Gastrocnemius medialis (tissue), 4 donors: ENCODE results near the gene HMX3. TPM values are rescaled to one million over a fixed set of nuclear protein-coding genes. Genes with fewer than 3 reads are reported as not detected.

Source experiments
- ATAC-seq, 2 donors: fragments of 150-250 bp; one replicate each; pipeline ENCODE4 v1.9.1; 2016
- DNase-seq, 2 donors: peaks; one replicate each; pipeline ENCODE4 v3.0.0-alpha.2; 2019
- H3K27ac ChIP-seq, 4 donors: fragments of 200-600 bp; sonication (generic); 1 replicate in 1 of 4; 2 replicates in 3 of 4; pipeline ENCODE4 v1.5.1; 2016 to 2018; ENCODE audit warnings: mild to moderate bottlenecking in 2 of 4, moderate library complexity in 1 of 4
- H3K27me3 ChIP-seq, 3 donors: fragments of 200-600 bp; sonication (generic) in 2 of 3; 1 replicate in 1 of 3; 2 replicates in 2 of 3; pipeline versions ENCODE4 v1.5.1 to v1.6.0; 2016 to 2019; ENCODE audit warnings: mild to moderate bottlenecking in 1 of 3, moderate library complexity in 1 of 3
- H3K36me3 ChIP-seq, 2 donors: fragments of 200-600 bp; sonication (generic) in 1 of 2; one replicate each; pipeline ENCODE4 v1.5.1; 2017 to 2018
- H3K4me1 ChIP-seq, 2 donors: fragments of 200-600 bp; sonication (generic) in 1 of 2; one replicate each; pipeline ENCODE4 v1.5.1; 2016 to 2017; ENCODE audit warnings: mild to moderate bottlenecking in 2 of 2
- H3K4me3 ChIP-seq, 4 donors: fragments of 200-600 bp; sonication (generic) in 3 of 4; 1 replicate in 1 of 4; 2 replicates in 3 of 4; pipeline ENCODE4 v1.5.1; 2016 to 2019; ENCODE audit warnings: mild to moderate bottlenecking in 2 of 4
- H3K9me3 ChIP-seq, 3 donors: fragments of 200-600 bp; sonication (generic) in 2 of 3; 1 replicate in 1 of 3; 2 replicates in 2 of 3; pipeline ENCODE4 v1.5.1; 2016 to 2019
- POLR2A ChIP-seq, 2 donors: fragments of 450-650 bp; IDR thresholded peaks; one replicate each; pipeline ENCODE4 v1.6.1; 2017; ENCODE audit warnings: antibody characterized with exemption in 2 of 2, mild to moderate bottlenecking in 2 of 2, moderate library complexity in 2 of 2
- in situ Hi-C, 4 donors: fragments of 200-750 bp; cut with MboI; loops; one replicate each; pipeline versions ENCODE4 v1.15.0 to v1.8.0; 2017; ENCODE audit warnings: low sequenced_read_pairs in 4 of 4
- intact Hi-C: fragments of 100-400 bp; cut with DNase I; formaldehyde crosslinking; loops from one replicate; pipeline ENCODE4 v1.15.1; 2023; ENCODE audit warnings: low total_unique reads
- total RNA-seq, 4 donors: library from RNA; depleted of rRNA; stranded (reverse); fragments of >200 nt; gene quantifications; one replicate each; pipeline versions ENCODE4 v1.1.0 to v1.2.3, GENCODE V29; 2016
- TF ChIP-seq, protein P1 (sequence below), 5 experiments: fragments of 450-650 bp in 3 of 5; fragments of 200-600 bp in 2 of 5; sonication (generic) in 2 of 5; IDR thresholded peaks in 4 of 5; conservative IDR thresholded peaks in 1 of 5; 1 replicate in 4 of 5; 2 replicates in 1 of 5; pipeline ENCODE4 v1.5.1; 2016 to 2019; ENCODE audit warnings: antibody characterized with exemption in 5 of 5, mild to moderate bottlenecking in 3 of 5, moderate library complexity in 3 of 5

HMX3 gene
- total RNA-seq, 4 donors from 2014 or later = not detected

DNA sequence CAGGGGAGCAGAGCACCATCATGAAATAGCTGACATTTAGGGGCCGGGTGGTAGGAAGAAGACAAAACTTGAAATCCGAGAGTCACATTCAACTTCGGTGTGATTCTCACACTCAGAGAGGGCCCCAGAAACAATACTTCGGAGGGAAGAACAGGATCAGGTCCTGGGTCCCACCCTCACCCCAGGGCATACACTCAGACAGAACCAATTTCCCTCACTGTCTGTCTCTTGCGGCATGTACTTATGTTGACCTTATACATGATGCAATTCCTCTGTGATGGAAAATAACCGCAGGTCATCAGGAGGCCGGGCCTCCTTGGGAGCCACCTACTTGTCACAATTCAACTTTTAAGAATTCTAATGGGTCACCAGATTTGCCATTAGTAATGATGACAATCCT lies 26.3 kb upstream of the HMX3 start:
- no peak for DNase-seq
- H3K27me3 ChIP-seq = peaks cover 0 to 2% (median 0%) of the 10 kb centered on the region in 3 donors
- intact Hi-C loops = no loop called here
- H3K4me3 ChIP-seq = no peak overlapping the region
- H3K27ac ChIP-seq = no peak overlapping the region
- ATAC-seq = no peak
- H3K4me1 ChIP-seq = no peaks in the 10 kb centered on the region
- H3K36me3 ChIP-seq = no peaks in the 10 kb centered on the region
- in situ Hi-C loops = no loop called here
- no peak for TF ChIP-seq POLR2A (IDR thresholded peaks at IDR 0.05)
- TF ChIP-seq, protein P1, sequence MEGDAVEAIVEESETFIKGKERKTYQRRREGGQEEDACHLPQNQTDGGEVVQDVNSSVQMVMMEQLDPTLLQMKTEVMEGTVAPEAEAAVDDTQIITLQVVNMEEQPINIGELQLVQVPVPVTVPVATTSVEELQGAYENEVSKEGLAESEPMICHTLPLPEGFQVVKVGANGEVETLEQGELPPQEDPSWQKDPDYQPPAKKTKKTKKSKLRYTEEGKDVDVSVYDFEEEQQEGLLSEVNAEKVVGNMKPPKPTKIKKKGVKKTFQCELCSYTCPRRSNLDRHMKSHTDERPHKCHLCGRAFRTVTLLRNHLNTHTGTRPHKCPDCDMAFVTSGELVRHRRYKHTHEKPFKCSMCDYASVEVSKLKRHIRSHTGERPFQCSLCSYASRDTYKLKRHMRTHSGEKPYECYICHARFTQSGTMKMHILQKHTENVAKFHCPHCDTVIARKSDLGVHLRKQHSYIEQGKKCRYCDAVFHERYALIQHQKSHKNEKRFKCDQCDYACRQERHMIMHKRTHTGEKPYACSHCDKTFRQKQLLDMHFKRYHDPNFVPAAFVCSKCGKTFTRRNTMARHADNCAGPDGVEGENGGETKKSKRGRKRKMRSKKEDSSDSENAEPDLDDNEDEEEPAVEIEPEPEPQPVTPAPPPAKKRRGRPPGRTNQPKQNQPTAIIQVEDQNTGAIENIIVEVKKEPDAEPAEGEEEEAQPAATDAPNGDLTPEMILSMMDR (IDR thresholded peaks at IDR 0.05 in 4 of 5, conservative IDR thresholded peaks at IDR 0.05 in 1 of 5) = no peak
- no peaks in the 10 kb centered on the region for H3K9me3 ChIP-seq

DNA sequence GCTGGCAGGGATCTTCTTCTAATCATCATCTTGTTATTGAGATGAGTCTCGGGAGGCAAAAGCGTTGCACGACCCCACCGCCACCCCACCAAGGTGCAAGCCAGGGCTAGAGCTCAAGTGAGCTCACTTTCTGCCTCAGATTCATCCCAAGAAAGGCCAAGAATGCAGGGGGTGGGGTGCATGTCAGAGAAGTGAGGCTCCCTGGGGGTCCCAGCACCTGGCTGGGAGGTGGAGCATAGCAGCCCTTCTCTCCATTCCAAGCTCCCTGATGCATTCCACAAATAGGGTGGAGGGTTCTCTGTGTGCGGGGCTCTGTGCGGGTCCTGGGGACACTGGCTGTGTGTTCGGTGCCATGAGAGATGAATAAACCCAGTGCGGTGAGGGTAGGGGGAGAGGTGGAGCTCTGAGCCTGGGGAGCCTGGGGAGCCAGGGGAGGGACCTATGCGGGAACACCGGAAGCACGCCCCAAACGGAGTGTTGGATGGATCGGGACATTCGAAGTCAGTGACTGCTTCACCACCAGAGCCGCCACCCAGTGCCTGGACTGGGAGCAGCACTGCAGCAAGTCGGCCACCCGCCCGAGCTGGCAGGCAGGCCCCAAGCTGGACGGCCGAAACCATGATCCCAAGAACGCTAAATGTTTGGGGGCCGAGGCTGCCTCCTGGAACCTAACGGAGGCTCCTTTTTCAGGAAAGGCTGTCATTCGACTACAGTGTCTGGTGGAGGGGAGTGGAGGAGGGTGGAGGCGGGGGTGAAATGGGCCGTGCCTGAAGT lies 17.9 kb upstream of the HMX3 start:
- Histone ChIP-seq H3K4me3 (no peak overlapping the region), H3K4me1 (no peaks in the 10 kb centered on the region), H3K9me3 (no peaks in the 10 kb centered on the region), H3K27ac (no peak overlapping the region), H3K27me3 (peaks cover 14 to 20% (median 19%) of the 10 kb centered on the region in 3 donors), H3K36me3 (no peaks in the 10 kb centered on the region)
- TF ChIP-seq POLR2A (IDR thresholded peaks at IDR 0.05) = no peak
- TF ChIP-seq, protein P1 (IDR thresholded peaks at IDR 0.05 in 4 of 5, conservative IDR thresholded peaks at IDR 0.05 in 1 of 5) = no peak
- ATAC-seq (no peak), DNase-seq (no peak)
- in situ Hi-C loops = no loop called here
- intact Hi-C loops = loop anchor here (2.0 kb wide), 1 partner anchor 65 kb away; no protein-coding TSS in a partner anchor

DNA sequence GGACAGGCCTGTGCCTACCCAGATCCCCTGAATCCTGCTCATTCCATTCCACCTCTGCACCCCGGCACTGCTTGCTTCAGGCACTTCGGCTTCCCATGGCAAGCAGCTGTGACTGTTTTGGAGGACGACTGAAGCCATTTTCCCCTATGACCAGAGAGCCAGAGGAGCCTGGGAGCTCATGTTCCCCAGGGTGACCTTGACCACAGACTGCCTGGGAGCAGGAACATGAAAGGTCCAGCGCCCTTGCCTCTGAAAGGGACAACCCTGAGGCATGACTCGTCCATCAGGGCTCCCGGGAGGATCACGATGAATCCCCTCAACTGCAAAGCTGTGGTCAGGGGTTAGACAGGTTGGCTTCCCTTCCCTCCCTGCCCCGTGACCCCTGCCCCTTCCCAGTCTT lies 16.7 kb upstream of the HMX3 start:
- ATAC-seq (no peak), DNase-seq (no peak)
- Histone ChIP-seq H3K36me3 (no peaks in the 10 kb centered on the region), H3K27me3 (peaks cover 14 to 23% (median 17%) of the 10 kb centered on the region in 3 donors), H3K4me1 (no peaks in the 10 kb centered on the region), H3K27ac (no peak overlapping the region), H3K9me3 (no peaks in the 10 kb centered on the region), H3K4me3 (no peak overlapping the region)
- in situ Hi-C loops = no loop called here
- TF ChIP-seq, protein P1 (IDR thresholded peaks at IDR 0.05 in 4 of 5, conservative IDR thresholded peaks at IDR 0.05 in 1 of 5) = no peak
- TF ChIP-seq POLR2A (IDR thresholded peaks at IDR 0.05) = no peak
- intact Hi-C loops = no loop called here

DNA sequence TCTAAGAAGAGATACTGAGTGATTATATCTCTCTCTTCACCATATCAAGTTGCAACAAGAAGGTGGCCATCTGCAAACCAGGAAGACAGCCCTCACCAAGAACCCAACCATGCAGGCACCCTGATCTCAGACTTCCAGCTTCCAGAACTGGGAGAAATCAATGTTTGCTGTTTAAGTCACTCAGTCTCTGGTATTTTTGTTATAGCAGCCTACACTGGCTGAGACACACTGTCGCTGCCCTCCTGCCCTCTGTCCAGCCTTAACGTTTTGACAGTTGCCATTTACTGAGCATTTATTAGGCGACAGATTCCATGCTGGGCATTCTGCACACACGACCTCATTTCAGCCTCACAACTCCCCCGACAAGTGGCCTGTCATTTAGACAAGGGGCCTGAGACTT lies 9.5 kb upstream of the HMX3 start:
- no peak for ATAC-seq
- DNase-seq = no peak
- no peak for TF ChIP-seq POLR2A (IDR thresholded peaks at IDR 0.05)
- TF ChIP-seq, protein P1 (IDR thresholded peaks at IDR 0.05 in 4 of 5, conservative IDR thresholded peaks at IDR 0.05 in 1 of 5) = no peak
- Histone ChIP-seq H3K36me3 (no peaks in the 10 kb centered on the region), H3K27me3 (peaks cover 30 to 49% (median 46%) of the 10 kb centered on the region in 3 donors), H3K9me3 (peaks cover 0 to 10% (median 0%) of the 10 kb centered on the region in 3 donors), H3K4me3 (no peak overlapping the region), H3K27ac (no peak overlapping the region), H3K4me1 (no peaks in the 10 kb centered on the region)
- intact Hi-C loops (no loop called here), in situ Hi-C loops (loop anchor here in 3 of 4 donors (10.0 kb wide), 2 partner anchors 429 to 439 kb away; no protein-coding TSS in a partner anchor)
